Vagina (tissue), 2 donors: Measurements from ENCODE around the gene ALX1. TPM values are rescaled to one million over a fixed set of nuclear protein-coding genes. Genes with fewer than 3 reads are reported as not detected.

Experiments used
- DNase-seq, 2 donors: peaks; one replicate each; pipeline ENCODE4 v3.0.0-alpha.2; 2017; ENCODE audit errors: extremely low spot score in 2 of 2
- H3K27ac ChIP-seq: fragments of 200-600 bp; sonication (generic); one replicate; pipeline ENCODE4 v1.5.1; 2019
- H3K27me3 ChIP-seq: fragments of 200-600 bp; sonication (generic); one replicate; pipeline ENCODE4 v1.5.1; 2019
- H3K36me3 ChIP-seq, 2 donors: fragments of 200-600 bp; sonication (generic); one replicate each; pipeline ENCODE4 v1.5.1; 2017 to 2019
- H3K4me1 ChIP-seq: fragments of 200-600 bp; sonication (generic); one replicate; pipeline ENCODE4 v1.5.1; 2019
- H3K4me3 ChIP-seq, 2 donors: fragments of 200-600 bp; sonication (generic); 1 replicate in 1 of 2; 2 replicates in 1 of 2; pipeline ENCODE4 v1.5.1; 2016 to 2019
- H3K9me3 ChIP-seq: fragments of 200-600 bp; sonication (generic); one replicate; pipeline ENCODE4 v1.5.1; 2019
- CTCF ChIP-seq, 3 experiments: fragments of 450-650 bp in 2 of 3; fragments of 200-600 bp in 1 of 3; sonication (generic) in 1 of 3; IDR thresholded peaks; one replicate each; pipeline ENCODE4 v1.5.1; 2017 to 2019; ENCODE audit warnings: antibody characterized with exemption in 3 of 3, mild to moderate bottlenecking in 2 of 3, moderate library complexity in 2 of 3
- POLR2A ChIP-seq, 2 donors: fragments of 450-650 bp; IDR thresholded peaks; one replicate each; pipeline ENCODE4 v1.6.1; 2017; ENCODE audit warnings: antibody characterized with exemption in 2 of 2, mild to moderate bottlenecking in 2 of 2, moderate library complexity in 2 of 2
- POLR2AphosphoS5 ChIP-seq, 2 donors: sonication (generic); formaldehyde crosslinking; IDR thresholded peaks; one replicate each; pipeline ENCODE4 v1.9.0; 2017; ENCODE audit warnings: antibody characterized with exemption in 2 of 2, mild to moderate bottlenecking in 2 of 2, low read depth in 1 of 2; ENCODE audit not compliant: insufficient read depth in 1 of 2
- intact Hi-C: fragments of 100-400 bp; cut with DNase I; formaldehyde crosslinking; loops from one replicate; pipeline ENCODE4 v1.15.1; 2023
- total RNA-seq: library from RNA; depleted of rRNA; stranded (reverse); fragments of >200 nt; gene quantifications from one replicate; pipeline ENCODE4 v1.2.3, GENCODE V29; 2016

Gene ALX1
- total RNA-seq, 1 donor from 2014 or later = 2.0 TPM

DNA sequence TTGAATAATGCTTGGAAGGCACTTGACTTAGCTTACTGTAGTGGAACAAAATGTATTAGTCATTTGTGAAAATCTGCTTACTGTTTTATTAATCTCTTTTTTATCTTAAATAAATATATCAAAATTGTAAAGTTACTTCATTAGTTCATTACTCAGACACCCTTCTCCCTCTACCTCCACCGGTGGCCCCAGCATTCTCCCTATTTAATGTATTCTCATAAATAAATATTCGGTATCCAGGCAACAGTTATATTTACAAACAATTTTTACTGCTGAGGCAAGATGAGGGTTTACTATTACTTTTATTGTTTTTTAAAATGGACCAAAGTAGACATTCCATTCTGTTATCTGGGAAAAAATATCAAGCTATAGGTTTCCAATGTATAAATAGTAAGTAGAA, 19.6 kb upstream of the ALX1 start:
- Histone ChIP-seq H3K27ac (no peak overlapping the region), H3K36me3 (no peaks in the 10 kb centered on the region), H3K4me1 (no peaks in the 10 kb centered on the region), H3K27me3 (no peaks in the 10 kb centered on the region), H3K4me3 (no peak overlapping the region), H3K9me3 (no peaks in the 10 kb centered on the region)
- no peak for DNase-seq
- TF ChIP-seq CTCF (IDR thresholded peaks at IDR 0.05) = no peak
- no peak for TF ChIP-seq POLR2AphosphoS5 (IDR thresholded peaks at IDR 0.05; ENCODE audit: insufficient read depth in 1 of 2, low read depth in 1 of 2)
- intact Hi-C loops = no loop called here

DNA sequence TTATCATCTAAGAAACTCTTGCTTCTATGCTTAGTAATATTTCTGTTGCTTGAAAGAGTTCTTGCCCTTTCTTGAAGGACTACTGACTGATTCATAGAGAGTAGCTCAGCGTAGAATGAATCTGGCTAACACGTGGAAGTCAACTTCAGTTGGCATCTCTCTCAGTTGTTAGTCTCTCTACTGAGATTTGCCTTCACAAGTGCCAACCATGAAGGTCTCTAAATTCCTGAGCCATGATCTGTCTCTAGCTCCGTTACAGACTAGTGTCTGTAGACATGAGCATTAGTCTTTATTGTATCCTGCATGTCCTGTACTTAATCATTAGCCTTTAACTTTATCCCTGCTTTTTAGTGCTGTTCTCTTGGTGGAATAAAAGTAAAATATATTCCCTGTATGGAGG, 19.1 kb upstream of the ALX1 start:
- TF ChIP-seq POLR2AphosphoS5 (IDR thresholded peaks at IDR 0.05; ENCODE audit: insufficient read depth in 1 of 2, low read depth in 1 of 2) (no peak), CTCF (IDR thresholded peaks at IDR 0.05) (no peak), POLR2A (IDR thresholded peaks at IDR 0.05) (no peak)
- Histone ChIP-seq H3K4me3 (no peak overlapping the region), H3K36me3 (no peaks in the 10 kb centered on the region), H3K9me3 (no peaks in the 10 kb centered on the region), H3K27ac (no peak overlapping the region), H3K27me3 (no peaks in the 10 kb centered on the region), H3K4me1 (no peaks in the 10 kb centered on the region)
- DNase-seq = no peak
- intact Hi-C loops = no loop called here

- Histone ChIP-seq H3K9me3 (no peaks in the 10 kb centered on the region), H3K36me3 (no peaks in the 10 kb centered on the region), H3K27me3 (no peaks in the 10 kb centered on the region), H3K4me3 (no peak overlapping the region), H3K27ac (no peak overlapping the region), H3K4me1 (no peaks in the 10 kb centered on the region)
- intact Hi-C loops = no loop called here
- DNase-seq = no peak
- TF ChIP-seq POLR2AphosphoS5 (IDR thresholded peaks at IDR 0.05; ENCODE audit: insufficient read depth in 1 of 2, low read depth in 1 of 2) (no peak), CTCF (IDR thresholded peaks at IDR 0.05) (no peak), POLR2A (IDR thresholded peaks at IDR 0.05) (no peak)
Measured at GRCh38 chr12:85266356-85266755, 13.7 kb upstream of the ALX1 start.

- DNase-seq = no peak
- Histone ChIP-seq H3K4me1 (peaks cover 6% of the 10 kb centered on the region), H3K27me3 (peaks cover 3% of the 10 kb centered on the region), H3K27ac (no peak overlapping the region), H3K36me3 (no peaks in the 10 kb centered on the region), H3K4me3 (no peak overlapping the region), H3K9me3 (no peaks in the 10 kb centered on the region)
- no peak for TF ChIP-seq POLR2AphosphoS5 (IDR thresholded peaks at IDR 0.05; ENCODE audit: insufficient read depth in 1 of 2, low read depth in 1 of 2)
- no peak for TF ChIP-seq CTCF (IDR thresholded peaks at IDR 0.05)
- TF ChIP-seq POLR2A (IDR thresholded peaks at IDR 0.05) = no peak
- intact Hi-C loops = no loop called here
Measured at GRCh38 chr12:85273381-85274314, 6.4 kb upstream of the ALX1 start.

- Histone ChIP-seq H3K27me3 (peaks cover 3% of the 10 kb centered on the region), H3K27ac (no peak overlapping the region), H3K9me3 (no peaks in the 10 kb centered on the region), H3K4me3 (no peak overlapping the region), H3K4me1 (peaks cover 7% of the 10 kb centered on the region), H3K36me3 (no peaks in the 10 kb centered on the region)
- DNase-seq = no peak
- TF ChIP-seq CTCF (IDR thresholded peaks at IDR 0.05) = no peak
- no peak for TF ChIP-seq POLR2A (IDR thresholded peaks at IDR 0.05)
- no peak for TF ChIP-seq POLR2AphosphoS5 (IDR thresholded peaks at IDR 0.05; ENCODE audit: insufficient read depth in 1 of 2, low read depth in 1 of 2)
- intact Hi-C loops = no loop called here
Measured at GRCh38 chr12:85274315-85274651, 5.7 kb upstream of the ALX1 start.
